ENCODE results near the gene ARHGAP24. TPM values are rescaled to one million over a fixed set of nuclear protein-coding genes. Genes with fewer than 3 reads are reported as not detected.
"Not testable (repeated sequence)": the region's sequence is repeated elsewhere in the genome, so short reads cannot be mapped to it uniquely, and the experiment has no call there.

Gene ARHGAP24
- total and polyA plus RNA-seq, 2 donors (not counting 1 experiment from before 2014, with no cell fraction given), result 15.9 to 40.5 TPM

DNA sequence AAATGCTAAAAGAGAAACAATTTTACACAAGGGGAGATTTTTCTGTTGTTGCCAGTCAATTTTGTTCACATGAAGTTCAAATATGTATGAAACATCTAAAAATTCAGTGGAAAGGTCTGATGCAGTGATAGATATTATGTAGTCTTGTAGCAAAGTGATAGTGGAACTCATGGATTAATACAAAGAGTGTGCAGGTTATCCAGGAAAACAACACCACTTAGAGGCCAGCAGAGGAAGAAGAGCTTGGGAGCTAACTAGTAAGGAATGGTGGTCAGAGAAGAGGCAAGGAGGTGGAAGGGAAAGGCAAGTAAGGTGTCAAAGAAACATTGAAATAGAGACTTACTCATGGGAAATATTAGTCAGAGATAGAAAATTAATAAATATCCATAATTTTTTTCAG is 489.3 kb downstream of the ARHGAP24 start:
- Histone ChIP-seq H3K4me2 (ENCODE audit: extremely low read depth, insufficient read depth, low read length) (no peak overlapping the region), H4K20me1 (ENCODE audit: control insufficient read depth, extremely low read depth, insufficient read depth, low read length) (no peaks in the 10 kb centered on the region), H3K9me3 (ENCODE audit: control insufficient read depth, insufficient read depth, low read depth, low read length) (no peaks in the 10 kb centered on the region), H3K79me2 (ENCODE audit: control insufficient read depth, insufficient read depth, low read length) (no peaks in the 10 kb centered on the region), H3K4me1 (ENCODE audit: control insufficient read depth, extremely low read depth, insufficient read depth, low read length) (no peaks in the 10 kb centered on the region), H3K27me3 (ENCODE audit: control insufficient read depth, insufficient read depth, low read length) (no peaks in the 10 kb centered on the region), H3K9ac (ENCODE audit: insufficient read depth, low read length) (no peak overlapping the region), H2AFZ (ENCODE audit: low read length) (no peak overlapping the region), H3K36me3 (ENCODE audit: control insufficient read depth, insufficient read depth, low read length) (no peaks in the 10 kb centered on the region), H3K27ac (ENCODE audit: insufficient read depth, low read length) (no peak overlapping the region), H3K4me3 (replicated peaks in 1 of 4; ENCODE audit: control extremely low read depth in 1 of 4, insufficient read depth in 1 of 4, low read depth in 3 of 4, low read length in 4 of 4) (no peak overlapping the region)
- no peak for TF ChIP-seq EZH2 (IDR thresholded peaks at IDR 0.05; ENCODE audit: low read length, missing control alignments)
- TF ChIP-seq, protein P1, sequence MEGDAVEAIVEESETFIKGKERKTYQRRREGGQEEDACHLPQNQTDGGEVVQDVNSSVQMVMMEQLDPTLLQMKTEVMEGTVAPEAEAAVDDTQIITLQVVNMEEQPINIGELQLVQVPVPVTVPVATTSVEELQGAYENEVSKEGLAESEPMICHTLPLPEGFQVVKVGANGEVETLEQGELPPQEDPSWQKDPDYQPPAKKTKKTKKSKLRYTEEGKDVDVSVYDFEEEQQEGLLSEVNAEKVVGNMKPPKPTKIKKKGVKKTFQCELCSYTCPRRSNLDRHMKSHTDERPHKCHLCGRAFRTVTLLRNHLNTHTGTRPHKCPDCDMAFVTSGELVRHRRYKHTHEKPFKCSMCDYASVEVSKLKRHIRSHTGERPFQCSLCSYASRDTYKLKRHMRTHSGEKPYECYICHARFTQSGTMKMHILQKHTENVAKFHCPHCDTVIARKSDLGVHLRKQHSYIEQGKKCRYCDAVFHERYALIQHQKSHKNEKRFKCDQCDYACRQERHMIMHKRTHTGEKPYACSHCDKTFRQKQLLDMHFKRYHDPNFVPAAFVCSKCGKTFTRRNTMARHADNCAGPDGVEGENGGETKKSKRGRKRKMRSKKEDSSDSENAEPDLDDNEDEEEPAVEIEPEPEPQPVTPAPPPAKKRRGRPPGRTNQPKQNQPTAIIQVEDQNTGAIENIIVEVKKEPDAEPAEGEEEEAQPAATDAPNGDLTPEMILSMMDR (conservative IDR thresholded peaks at IDR 0.05 in 1 of 2, IDR thresholded peaks at IDR 0.05 in 1 of 2; ENCODE audit: low read depth in 1 of 2, low read length in 2 of 2), result peak in 1 of 2 donors; percentile 20
- peak; percentile 5 to 6 for DNase-seq (ENCODE audit: low read depth in 2 of 2)

DNA sequence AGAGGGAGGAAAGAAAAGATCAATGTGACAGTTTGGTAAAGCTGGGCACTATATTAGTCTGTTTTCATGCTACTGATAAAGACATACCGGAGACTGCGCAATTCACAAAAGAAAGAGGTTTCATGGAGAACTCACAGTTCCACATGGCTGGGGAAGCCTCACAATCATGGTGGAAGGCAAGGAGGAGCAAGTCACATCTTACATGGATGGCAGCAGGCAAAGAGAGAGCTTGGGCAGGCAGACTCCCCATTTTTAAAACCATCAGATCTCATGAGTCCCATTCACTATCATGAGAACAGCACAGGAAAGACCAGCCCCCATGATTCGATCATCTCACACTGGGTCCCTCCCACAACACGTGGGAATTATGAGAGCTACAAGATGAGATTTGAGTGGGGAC is 490.1 kb downstream of the ARHGAP24 start:
- not testable (repeated sequence) for DNase-seq (ENCODE audit: low read depth in 2 of 2); H3K27me3 ChIP-seq (ENCODE audit: control insufficient read depth, insufficient read depth, low read length); H3K79me2 ChIP-seq (ENCODE audit: control insufficient read depth, insufficient read depth, low read length); H3K9me3 ChIP-seq (ENCODE audit: control insufficient read depth, insufficient read depth, low read depth, low read length); H3K4me3 ChIP-seq (replicated peaks in 1 of 4; ENCODE audit: control extremely low read depth in 1 of 4, insufficient read depth in 1 of 4, low read depth in 3 of 4, low read length in 4 of 4); H3K4me1 ChIP-seq (ENCODE audit: control insufficient read depth, extremely low read depth, insufficient read depth, low read length); H2AFZ ChIP-seq (ENCODE audit: low read length); H3K9ac ChIP-seq (ENCODE audit: insufficient read depth, low read length); H3K4me2 ChIP-seq (ENCODE audit: extremely low read depth, insufficient read depth, low read length); H4K20me1 ChIP-seq (ENCODE audit: control insufficient read depth, extremely low read depth, insufficient read depth, low read length); H3K36me3 ChIP-seq (ENCODE audit: control insufficient read depth, insufficient read depth, low read length); H3K27ac ChIP-seq (ENCODE audit: insufficient read depth, low read length)

DNA sequence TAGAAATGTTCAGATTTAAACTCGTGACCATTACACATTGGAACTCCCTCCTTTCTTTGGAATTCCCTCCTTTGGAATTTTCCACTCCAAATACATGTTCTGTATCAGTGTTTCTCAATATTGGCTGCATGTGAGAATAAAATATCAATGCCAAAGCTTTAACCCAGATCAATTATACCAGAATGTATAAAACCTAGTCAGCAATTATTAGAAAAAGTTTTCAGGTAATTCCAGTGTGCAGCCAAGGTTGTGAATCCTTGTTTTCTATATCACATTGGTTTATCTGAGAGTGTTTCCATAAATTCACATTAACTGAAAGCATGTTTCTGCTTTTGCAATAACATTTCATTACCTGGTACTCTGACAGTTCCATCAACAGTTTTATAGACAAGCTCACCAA is 490.6 kb downstream of the ARHGAP24 start:
- Histone ChIP-seq H4K20me1 (ENCODE audit: control insufficient read depth, extremely low read depth, insufficient read depth, low read length) (no peaks in the 10 kb centered on the region), H2AFZ (ENCODE audit: low read length) (no peak overlapping the region), H3K79me2 (ENCODE audit: control insufficient read depth, insufficient read depth, low read length) (no peaks in the 10 kb centered on the region), H3K4me3 (replicated peaks in 1 of 4; ENCODE audit: control extremely low read depth in 1 of 4, insufficient read depth in 1 of 4, low read depth in 3 of 4, low read length in 4 of 4) (no peak overlapping the region), H3K4me1 (ENCODE audit: control insufficient read depth, extremely low read depth, insufficient read depth, low read length) (no peaks in the 10 kb centered on the region), H3K36me3 (ENCODE audit: control insufficient read depth, insufficient read depth, low read length) (no peaks in the 10 kb centered on the region), H3K27ac (ENCODE audit: insufficient read depth, low read length) (no peak overlapping the region), H3K4me2 (ENCODE audit: extremely low read depth, insufficient read depth, low read length) (no peak overlapping the region), H3K9me3 (ENCODE audit: control insufficient read depth, insufficient read depth, low read depth, low read length) (no peaks in the 10 kb centered on the region), H3K27me3 (ENCODE audit: control insufficient read depth, insufficient read depth, low read length) (no peaks in the 10 kb centered on the region), H3K9ac (ENCODE audit: insufficient read depth, low read length) (no peak overlapping the region)
- no peak for DNase-seq (ENCODE audit: low read depth in 2 of 2)
- TF ChIP-seq, protein P1 (conservative IDR thresholded peaks at IDR 0.05 in 1 of 2, IDR thresholded peaks at IDR 0.05 in 1 of 2; ENCODE audit: low read depth in 1 of 2, low read length in 2 of 2), result no peak
- TF ChIP-seq EZH2 (IDR thresholded peaks at IDR 0.05; ENCODE audit: low read length, missing control alignments), result no peak
